ENCODE measurements around the gene PUS1.

GRCh38 chr12:131909752-131910219 is 19.3 kb upstream of the PUS1 start:
- no peak for TF ChIP-seq CTCF (IDR thresholded peaks at IDR 0.05; ENCODE audit: insufficient read depth, low read depth, low read length)
- no peak for TF ChIP-seq EZH2 (IDR thresholded peaks at IDR 0.05; ENCODE audit: insufficient read depth, low read length)

Measured in astrocyte (in vitro differentiated cells and primary cell).